ENCODE measurements around the gene MYL2.

DNA sequence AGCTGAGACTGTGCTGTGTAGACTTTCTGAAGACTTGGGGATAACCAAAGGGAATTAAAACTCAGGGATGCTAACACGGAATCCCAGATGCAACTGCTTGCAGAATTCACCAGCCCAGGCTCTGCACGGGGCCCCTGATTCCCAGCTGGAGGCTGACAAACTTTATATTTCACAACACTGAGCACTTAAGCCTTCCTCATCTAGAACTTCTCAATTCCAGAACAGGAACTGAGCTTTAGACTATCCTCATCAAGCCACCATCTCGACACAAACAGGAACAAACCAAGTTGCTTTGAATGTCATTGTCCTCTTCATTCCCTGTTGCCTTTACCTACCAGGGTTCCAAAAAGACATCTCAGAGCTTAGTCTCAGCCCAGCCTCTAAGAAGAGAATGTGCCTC is 51.4 kb downstream of the MYL2 start:
- TF ChIP-seq, protein P1, sequence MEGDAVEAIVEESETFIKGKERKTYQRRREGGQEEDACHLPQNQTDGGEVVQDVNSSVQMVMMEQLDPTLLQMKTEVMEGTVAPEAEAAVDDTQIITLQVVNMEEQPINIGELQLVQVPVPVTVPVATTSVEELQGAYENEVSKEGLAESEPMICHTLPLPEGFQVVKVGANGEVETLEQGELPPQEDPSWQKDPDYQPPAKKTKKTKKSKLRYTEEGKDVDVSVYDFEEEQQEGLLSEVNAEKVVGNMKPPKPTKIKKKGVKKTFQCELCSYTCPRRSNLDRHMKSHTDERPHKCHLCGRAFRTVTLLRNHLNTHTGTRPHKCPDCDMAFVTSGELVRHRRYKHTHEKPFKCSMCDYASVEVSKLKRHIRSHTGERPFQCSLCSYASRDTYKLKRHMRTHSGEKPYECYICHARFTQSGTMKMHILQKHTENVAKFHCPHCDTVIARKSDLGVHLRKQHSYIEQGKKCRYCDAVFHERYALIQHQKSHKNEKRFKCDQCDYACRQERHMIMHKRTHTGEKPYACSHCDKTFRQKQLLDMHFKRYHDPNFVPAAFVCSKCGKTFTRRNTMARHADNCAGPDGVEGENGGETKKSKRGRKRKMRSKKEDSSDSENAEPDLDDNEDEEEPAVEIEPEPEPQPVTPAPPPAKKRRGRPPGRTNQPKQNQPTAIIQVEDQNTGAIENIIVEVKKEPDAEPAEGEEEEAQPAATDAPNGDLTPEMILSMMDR (IDR thresholded peaks at IDR 0.05) = no peak
- TF ChIP-seq EZH2 (IDR thresholded peaks at IDR 0.05; ENCODE audit: borderline replicate concordance, insufficient read depth, low read depth, low read length, poor library complexity, severe bottlenecking) = no peak

Data from B cell (primary cell).